ENCODE measurements around the gene ALPL.

The ALPL gene

DNA sequence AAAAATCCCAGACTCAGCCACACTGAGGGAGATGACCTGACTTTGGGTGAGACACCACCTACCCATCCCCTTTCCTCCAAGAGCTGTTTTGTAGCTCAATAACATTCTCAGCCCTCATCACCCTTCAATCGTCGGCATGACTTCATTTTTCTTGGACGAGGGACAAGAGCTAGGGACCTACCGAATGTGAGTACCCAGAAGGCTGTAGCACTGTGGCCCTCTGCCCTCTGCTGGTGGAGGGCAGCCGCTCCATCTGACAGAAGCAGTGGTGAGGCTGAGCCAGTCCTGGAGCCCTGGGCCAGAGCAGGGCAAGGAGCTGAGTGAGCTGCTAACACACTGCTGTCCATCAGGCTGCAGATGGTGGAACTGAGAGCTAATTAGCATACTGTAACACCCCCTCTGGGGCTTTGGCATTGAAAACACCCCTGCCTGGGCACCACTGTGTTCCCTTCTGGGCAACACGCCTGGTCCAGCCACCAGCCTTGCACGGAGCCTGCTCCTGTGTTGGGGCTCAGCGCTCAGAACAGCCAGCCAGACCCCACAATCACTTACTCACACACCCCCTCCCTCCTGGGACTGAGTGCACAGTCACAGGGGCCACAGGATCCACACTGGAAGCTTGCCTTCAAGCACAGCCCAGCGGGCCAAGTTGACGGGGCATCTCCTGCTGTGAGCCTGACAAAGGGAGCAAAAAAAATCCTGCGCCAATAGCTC lies 18.3 kb upstream of the ALPL start:
- no peak for DNase-seq (ENCODE audit: low spot score)
- TF ChIP-seq, protein P1, sequence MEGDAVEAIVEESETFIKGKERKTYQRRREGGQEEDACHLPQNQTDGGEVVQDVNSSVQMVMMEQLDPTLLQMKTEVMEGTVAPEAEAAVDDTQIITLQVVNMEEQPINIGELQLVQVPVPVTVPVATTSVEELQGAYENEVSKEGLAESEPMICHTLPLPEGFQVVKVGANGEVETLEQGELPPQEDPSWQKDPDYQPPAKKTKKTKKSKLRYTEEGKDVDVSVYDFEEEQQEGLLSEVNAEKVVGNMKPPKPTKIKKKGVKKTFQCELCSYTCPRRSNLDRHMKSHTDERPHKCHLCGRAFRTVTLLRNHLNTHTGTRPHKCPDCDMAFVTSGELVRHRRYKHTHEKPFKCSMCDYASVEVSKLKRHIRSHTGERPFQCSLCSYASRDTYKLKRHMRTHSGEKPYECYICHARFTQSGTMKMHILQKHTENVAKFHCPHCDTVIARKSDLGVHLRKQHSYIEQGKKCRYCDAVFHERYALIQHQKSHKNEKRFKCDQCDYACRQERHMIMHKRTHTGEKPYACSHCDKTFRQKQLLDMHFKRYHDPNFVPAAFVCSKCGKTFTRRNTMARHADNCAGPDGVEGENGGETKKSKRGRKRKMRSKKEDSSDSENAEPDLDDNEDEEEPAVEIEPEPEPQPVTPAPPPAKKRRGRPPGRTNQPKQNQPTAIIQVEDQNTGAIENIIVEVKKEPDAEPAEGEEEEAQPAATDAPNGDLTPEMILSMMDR (IDR thresholded peaks at IDR 0.05; ENCODE audit: extremely low read depth, missing control alignments), result peak; percentile 28

- TF ChIP-seq, protein P1 (IDR thresholded peaks at IDR 0.05; ENCODE audit: extremely low read depth, missing control alignments), result no peak
- no peak for DNase-seq (ENCODE audit: low spot score)
Observed at GRCh38 chr1:21491488-21492355, 17.5 kb upstream of the ALPL start.

DNA sequence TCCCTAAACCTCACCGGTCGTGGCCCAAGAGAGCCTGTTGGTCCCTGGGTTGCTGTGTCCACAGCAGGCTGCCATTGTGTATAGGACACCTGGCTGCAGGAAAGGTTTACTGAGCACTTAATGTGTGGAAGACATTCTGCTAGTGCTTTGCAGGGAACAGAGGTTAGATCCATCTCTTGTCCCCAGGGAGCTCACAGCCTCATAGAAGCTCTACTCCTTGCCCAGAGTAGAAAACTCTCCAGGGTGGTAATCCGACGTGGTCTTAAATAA lies 16.9 kb upstream of the ALPL start:
- TF ChIP-seq, protein P1 (IDR thresholded peaks at IDR 0.05; ENCODE audit: extremely low read depth, missing control alignments), result no peak
- DNase-seq (ENCODE audit: low spot score), result no peak

- DNase-seq (ENCODE audit: low spot score), result no peak
- TF ChIP-seq, protein P1 (IDR thresholded peaks at IDR 0.05; ENCODE audit: extremely low read depth, missing control alignments), result no peak
Observed at GRCh38 chr1:21494196-21494595, 15.0 kb upstream of the ALPL start.

DNA sequence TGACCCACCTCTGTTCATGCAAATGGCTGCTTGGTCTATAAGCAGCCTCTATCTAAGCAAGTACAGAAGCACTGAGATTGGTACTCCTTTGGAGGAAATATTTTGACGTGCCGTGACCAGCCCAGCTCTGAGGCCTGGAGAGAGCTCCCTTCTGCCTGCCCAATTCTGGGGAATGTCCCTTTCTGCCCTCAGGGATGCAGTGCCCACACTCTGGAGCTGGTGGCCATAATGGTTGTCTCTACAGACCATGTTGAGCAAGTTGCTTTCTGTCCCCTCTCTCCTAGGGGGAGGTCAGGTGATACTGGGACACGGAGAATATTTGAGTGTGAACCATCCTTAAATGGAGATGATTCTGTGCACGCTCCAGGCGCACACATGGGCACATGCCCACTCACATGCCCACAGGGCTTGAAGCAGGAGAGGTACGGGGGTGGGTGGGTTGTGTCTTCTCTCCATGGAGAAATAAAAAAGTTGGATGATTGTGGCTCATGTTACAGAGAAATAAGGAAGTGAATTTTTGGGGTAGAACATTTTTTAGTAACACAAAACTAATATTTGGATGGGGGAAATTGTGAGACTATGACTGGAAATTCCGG lies 13.9 kb upstream of the ALPL start:
- DNase-seq (ENCODE audit: low spot score), result no peak
- TF ChIP-seq, protein P1 (IDR thresholded peaks at IDR 0.05; ENCODE audit: extremely low read depth, missing control alignments), result no peak

GRCh38 chr1:21496063-21496462 lies 13.2 kb upstream of the ALPL start:
- TF ChIP-seq, protein P1 (IDR thresholded peaks at IDR 0.05; ENCODE audit: extremely low read depth, missing control alignments), result no peak
- no peak for DNase-seq (ENCODE audit: low spot score)

- TF ChIP-seq, protein P1 (IDR thresholded peaks at IDR 0.05; ENCODE audit: extremely low read depth, missing control alignments), result no peak
- no peak for DNase-seq (ENCODE audit: low spot score)
Observed at GRCh38 chr1:21496886-21497285, 12.3 kb upstream of the ALPL start.
